ENCODE data around the gene ATP10D. TPM values are rescaled to one million over a fixed set of nuclear protein-coding genes. Genes with fewer than 3 reads are reported as not detected.
"Not testable (repeated sequence)": the region's sequence is repeated elsewhere in the genome, so short reads cannot be mapped to it uniquely, and the experiment has no call there.

Gene ATP10D
- total RNA-seq, 1 experiment from 2014 or later: 18.5 TPM

GRCh38 chr4:47553329-47554125 lies 68.5 kb downstream of the ATP10D start:
- in situ Hi-C loops (cut with HindIII; ENCODE audit: low pct_unique_long_range_greater_than_20kb, low sequenced_read_pairs): no loop called here

DNA sequence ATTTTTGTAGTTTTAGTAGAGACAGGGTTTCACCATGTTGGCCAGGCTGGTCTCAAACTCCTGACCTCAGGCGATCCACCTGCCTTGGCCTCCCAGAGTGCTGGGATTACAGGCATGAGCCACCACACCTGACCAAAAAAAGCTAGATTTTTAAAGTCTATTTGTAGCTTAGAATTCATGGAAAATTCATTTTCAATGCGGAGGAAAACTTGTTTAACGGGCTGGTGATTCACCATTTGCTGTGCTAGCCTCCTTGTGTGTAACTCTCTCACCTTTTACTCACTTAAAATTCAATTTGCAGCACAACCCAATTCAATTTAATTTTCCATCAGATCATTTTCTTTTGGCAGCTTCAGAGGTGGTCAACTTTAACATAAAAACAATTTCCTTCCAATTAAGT lies 70.8 kb downstream of the ATP10D start:
- DNase-seq (ENCODE audit: low read depth, low spot score); in situ Hi-C loops (cut with HindIII; ENCODE audit: low pct_unique_long_range_greater_than_20kb, low sequenced_read_pairs): not testable (repeated sequence)

More at GRCh38 chr4:47553329-47554125, 68.5 kb downstream of the ATP10D start:
- peak; percentile 66 for DNase-seq (ENCODE audit: low read depth, low spot score)

- in situ Hi-C loops (cut with HindIII; ENCODE audit: low pct_unique_long_range_greater_than_20kb, low sequenced_read_pairs): no loop called here
- DNase-seq (ENCODE audit: low read depth, low spot score): no peak
Observed at GRCh38 chr4:47557255-47557654, 72.2 kb downstream of the ATP10D start.

DNA sequence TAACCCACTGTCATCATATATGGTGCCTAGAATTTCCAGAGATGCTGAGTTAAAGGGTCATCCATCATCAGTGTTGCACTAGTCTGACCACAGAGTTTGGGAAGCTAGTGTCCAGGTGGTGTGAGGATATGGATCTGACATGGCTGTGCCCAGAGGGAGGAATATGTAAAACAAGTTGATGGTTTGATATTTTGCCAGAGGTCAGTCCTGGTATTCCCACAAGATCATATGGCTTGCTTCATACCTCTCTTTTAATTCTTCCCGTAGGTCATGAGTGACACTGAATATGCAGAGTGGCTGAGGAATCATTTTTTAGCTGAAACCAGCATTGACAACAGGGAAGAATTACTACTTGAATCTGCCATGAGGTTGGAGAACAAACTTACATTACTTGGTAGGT lies 75.6 kb downstream of the ATP10D start:
- DNase-seq (ENCODE audit: low read depth, low spot score): no peak
- in situ Hi-C loops (cut with HindIII; ENCODE audit: low pct_unique_long_range_greater_than_20kb, low sequenced_read_pairs): no loop called here

DNA sequence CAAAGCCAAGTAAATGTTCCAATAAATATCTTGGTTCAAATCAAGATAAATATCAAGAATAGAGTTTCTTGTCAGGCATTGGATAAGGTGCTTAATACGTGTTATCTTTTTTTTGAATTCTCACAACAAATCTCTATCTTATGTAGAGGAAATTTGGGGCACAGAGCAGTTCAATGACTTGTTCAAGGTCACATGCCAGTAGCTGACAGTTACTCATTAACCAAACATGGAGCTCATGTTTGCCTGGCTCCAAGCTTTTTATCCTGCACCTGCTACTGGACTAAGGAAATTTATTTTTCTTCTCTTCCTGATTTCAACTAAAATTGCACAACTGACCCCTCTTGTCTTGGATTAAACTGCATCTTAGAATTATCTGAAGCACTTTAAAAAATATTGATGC lies 76.3 kb downstream of the ATP10D start:
- DNase-seq (ENCODE audit: low read depth, low spot score): no peak
- in situ Hi-C loops (cut with HindIII; ENCODE audit: low pct_unique_long_range_greater_than_20kb, low sequenced_read_pairs): no loop called here

DNA sequence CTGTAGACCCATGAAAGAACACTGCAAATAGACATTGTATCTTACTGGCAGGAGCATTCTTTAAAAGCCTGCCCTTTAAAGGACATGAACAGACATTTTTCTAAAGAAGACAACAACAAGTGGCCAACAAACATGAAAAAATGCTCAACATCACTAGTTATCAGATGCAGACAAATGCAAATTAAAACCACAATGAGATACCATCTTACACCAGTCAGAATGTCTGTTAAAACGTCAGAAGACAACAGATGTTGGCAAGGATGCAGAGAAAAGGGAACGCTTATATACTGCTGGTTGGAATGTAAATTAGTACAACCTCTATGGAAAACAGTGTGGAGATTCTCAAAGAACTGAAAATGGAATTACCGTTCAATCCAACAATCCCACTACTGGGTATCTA lies 77.2 kb downstream of the ATP10D start:
- in situ Hi-C loops (cut with HindIII; ENCODE audit: low pct_unique_long_range_greater_than_20kb, low sequenced_read_pairs): no loop called here
- DNase-seq (ENCODE audit: low read depth, low spot score): no peak

GRCh38 chr4:47566566-47566965 lies 81.5 kb downstream of the ATP10D start:
- in situ Hi-C loops (cut with HindIII; ENCODE audit: low pct_unique_long_range_greater_than_20kb, low sequenced_read_pairs): no loop called here

DNA sequence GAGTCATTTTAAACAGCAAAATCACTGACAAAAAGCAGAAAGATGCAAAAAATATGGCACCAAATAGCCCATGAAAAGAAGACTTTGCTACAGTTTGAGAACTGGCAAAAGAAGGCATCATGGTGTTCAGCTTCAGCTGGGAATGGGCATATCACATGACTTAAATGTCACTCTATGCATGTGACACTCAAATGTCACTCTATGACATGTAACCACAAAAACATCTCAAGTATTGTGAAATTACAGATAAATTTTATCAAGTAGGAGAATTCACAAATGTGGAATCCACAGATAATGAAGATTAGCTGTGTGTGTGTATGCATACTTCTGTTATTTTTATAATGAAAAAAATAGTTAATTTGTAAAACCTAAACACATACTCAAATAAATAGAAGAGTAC lies 81.9 kb downstream of the ATP10D start:
- DNase-seq (ENCODE audit: low read depth, low spot score): no peak
- in situ Hi-C loops (cut with HindIII; ENCODE audit: low pct_unique_long_range_greater_than_20kb, low sequenced_read_pairs): no loop called here

More at GRCh38 chr4:47566566-47566965, 81.5 kb downstream of the ATP10D start:
- DNase-seq (ENCODE audit: low read depth, low spot score): no peak

DNA sequence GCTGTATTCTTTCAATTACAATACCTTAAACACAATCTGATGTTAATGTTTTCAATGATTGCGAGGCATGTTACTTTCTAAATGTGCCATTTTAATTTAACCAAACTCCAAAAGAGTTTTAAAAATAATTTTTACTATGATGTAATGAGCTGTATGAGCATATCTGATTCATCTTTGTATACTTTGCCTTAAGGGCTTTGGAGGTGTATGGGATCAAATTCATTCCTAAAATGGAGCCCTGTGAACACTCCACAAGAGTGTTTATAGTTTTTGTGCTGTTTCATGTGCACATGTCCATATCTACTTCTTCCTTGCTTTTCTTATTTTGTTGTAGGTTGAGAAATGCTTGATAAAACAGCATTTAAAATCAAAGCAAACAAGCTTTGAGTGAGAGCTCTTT lies 82.4 kb downstream of the ATP10D start:
- DNase-seq (ENCODE audit: low read depth, low spot score): no peak
- in situ Hi-C loops (cut with HindIII; ENCODE audit: low pct_unique_long_range_greater_than_20kb, low sequenced_read_pairs): no loop called here

DNA sequence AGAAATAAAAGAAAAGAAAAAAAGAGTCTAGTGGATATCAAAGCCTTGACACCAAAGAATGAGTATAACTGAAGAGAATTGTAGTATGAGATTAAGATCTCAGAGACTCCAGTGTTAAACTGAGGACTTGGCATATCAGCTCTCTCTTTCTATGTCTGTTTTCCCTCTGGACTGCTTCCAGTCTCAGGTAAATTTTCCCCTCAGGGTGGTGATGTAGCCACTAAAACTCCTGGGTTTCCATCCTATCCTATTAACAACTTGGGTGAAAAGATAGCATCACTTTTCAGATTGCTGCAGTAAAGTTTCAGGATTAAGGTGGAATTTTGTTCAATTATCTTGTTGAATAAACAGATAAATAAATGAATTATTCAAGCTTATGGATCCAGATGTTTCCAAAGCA lies 85.7 kb downstream of the ATP10D start:
- in situ Hi-C loops (cut with HindIII; ENCODE audit: low pct_unique_long_range_greater_than_20kb, low sequenced_read_pairs): no loop called here
- no peak for DNase-seq (ENCODE audit: low read depth, low spot score)

- no peak for DNase-seq (ENCODE audit: low read depth, low spot score)
- in situ Hi-C loops (cut with HindIII; ENCODE audit: low pct_unique_long_range_greater_than_20kb, low sequenced_read_pairs): no loop called here
Observed at GRCh38 chr4:47572981-47573380, 87.9 kb downstream of the ATP10D start.

DNA sequence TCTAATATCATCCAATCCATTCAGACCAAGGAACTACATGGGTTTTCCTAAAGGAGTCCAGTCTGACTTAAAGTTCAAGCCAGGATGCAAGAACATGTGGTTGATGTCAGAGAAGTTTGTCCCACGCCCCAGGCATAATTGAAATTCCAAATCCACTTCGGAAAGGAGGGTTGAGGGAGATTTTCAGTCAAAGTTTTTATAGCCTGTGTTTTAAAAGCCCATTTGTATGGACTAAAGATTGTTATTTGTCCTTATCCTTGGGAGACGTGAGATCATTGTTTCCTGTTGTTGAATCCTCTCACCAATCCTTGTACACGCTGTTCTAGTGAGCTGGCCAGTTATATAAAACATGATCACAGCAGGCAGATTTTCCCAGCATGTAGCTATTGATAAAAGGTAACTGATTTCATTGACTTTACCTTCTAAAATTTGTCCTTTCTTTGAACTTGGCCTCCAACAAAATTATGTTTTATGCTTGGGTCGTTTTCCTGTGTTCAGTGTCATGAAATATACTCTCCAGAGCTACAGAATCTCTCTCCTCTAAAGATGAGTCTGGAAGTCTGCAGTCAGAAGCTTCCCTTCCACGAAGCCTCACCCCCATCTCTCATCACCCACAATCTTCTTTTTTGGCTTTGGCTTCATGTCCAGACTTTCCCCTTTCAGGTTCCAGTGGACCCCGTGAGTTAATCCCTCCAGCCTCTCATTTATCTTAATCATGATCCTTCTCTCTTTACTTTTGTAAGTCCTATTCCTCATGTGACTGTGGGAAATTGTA lies 92.9 kb downstream of the ATP10D start:
- in situ Hi-C loops (cut with HindIII; ENCODE audit: low pct_unique_long_range_greater_than_20kb, low sequenced_read_pairs): no loop called here
- DNase-seq (ENCODE audit: low read depth, low spot score): no peak

DNA sequence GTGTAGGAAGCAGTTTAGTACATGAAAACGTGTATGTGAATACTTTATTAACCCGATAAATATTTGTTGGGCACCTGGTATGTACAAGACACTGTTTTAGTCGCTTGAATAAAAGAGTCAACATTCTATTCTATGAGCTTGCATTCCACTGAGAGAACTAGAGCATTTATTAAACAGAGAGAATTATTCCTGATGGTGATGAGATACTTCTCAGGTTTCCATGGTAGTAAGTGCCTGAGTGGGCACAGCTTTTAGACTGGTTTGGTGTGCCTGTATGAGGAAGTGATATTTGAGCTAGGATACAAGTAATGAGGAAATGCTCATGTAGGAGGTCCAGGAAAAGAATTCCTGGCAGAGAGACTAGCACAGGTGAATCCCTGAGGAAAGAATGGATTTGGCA lies 94.2 kb downstream of the ATP10D start:
- no peak for DNase-seq (ENCODE audit: low read depth, low spot score)
- in situ Hi-C loops (cut with HindIII; ENCODE audit: low pct_unique_long_range_greater_than_20kb, low sequenced_read_pairs): no loop called here

GRCh38 chr4:47590325-47590724 lies 105.2 kb downstream of the ATP10D start:
- no peak for DNase-seq (ENCODE audit: low read depth, low spot score)
- in situ Hi-C loops (cut with HindIII; ENCODE audit: low pct_unique_long_range_greater_than_20kb, low sequenced_read_pairs): no loop called here

DNA sequence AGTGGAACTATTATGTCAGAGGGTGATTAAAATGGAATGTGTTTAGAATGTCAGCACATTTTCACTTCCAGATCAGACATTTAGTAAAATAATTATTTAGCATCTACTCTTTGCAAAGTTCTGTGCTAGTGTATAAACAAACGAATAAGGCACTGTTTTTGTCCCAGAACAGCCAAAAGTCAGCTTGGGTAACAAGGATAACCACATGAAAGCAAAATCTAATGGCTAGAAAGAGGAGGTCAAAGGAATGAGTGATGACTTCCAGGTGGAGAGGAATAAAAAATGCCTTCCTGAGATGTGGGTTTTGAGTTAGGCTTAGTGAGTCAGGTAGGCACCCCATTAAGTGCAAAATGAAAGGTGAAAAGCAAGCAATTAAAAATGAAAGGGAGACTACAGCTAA lies 112.6 kb downstream of the ATP10D start:
- in situ Hi-C loops (cut with HindIII; ENCODE audit: low pct_unique_long_range_greater_than_20kb, low sequenced_read_pairs): no loop called here

GRCh38 chr4:47598320-47598719 lies 113.2 kb downstream of the ATP10D start:
- in situ Hi-C loops (cut with HindIII; ENCODE audit: low pct_unique_long_range_greater_than_20kb, low sequenced_read_pairs): no loop called here
- DNase-seq (ENCODE audit: low read depth, low spot score): no peak

More for the DNA sequence above, 112.6 kb downstream of the ATP10D start:
- no peak for DNase-seq (ENCODE audit: low read depth, low spot score)

- in situ Hi-C loops (cut with HindIII; ENCODE audit: low pct_unique_long_range_greater_than_20kb, low sequenced_read_pairs): no loop called here
- no peak for DNase-seq (ENCODE audit: low read depth, low spot score)
Observed at GRCh38 chr4:47598896-47599295, 113.8 kb downstream of the ATP10D start.

GRCh38 chr4:47606482-47606881 lies 121.4 kb downstream of the ATP10D start:
- in situ Hi-C loops (cut with HindIII; ENCODE audit: low pct_unique_long_range_greater_than_20kb, low sequenced_read_pairs): no loop called here
- DNase-seq (ENCODE audit: low read depth, low spot score): no peak

Measured in SK-MEL-5 (cell line).